ENCODE data around the gene KRI1.
"Not testable (repeated sequence)": the region's sequence is repeated elsewhere in the genome, so short reads cannot be mapped to it uniquely, and the experiment has no call there.

Gene KRI1

DNA sequence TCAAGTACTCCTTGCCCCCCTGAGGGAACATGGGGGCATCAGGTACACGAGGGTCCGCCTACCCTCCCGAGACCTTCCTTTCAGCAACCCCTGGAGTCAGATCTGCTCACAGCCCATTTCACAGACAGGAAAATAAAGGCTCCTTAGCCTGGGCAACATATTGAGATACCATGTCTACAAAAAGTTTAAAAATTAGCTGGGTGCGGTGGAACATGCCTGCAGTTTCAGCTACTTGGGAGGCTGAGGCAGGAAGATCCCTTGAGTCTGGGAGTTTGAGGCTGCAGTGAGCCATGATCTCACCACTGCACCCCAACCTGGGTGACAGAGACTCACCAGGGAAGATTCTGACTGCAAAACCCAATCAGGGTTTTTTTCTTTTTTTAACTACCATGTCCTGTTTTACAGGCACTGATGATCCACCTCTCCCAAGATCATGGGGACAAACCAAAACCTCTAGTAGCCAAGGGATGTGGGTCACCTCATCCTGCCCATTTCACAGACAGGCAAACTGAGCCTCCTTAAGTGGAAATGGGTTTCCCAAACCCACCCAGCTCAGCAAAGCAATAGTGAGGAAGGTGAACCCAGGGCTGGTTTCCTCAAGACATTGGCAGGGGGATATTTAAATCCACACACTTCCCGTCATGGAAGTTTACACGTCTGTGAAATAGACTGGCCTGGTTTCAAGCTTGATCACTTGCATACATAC lies 9.4 kb upstream of the KRI1 start:
- no peak for DNase-seq (ENCODE audit: low spot score)

DNA sequence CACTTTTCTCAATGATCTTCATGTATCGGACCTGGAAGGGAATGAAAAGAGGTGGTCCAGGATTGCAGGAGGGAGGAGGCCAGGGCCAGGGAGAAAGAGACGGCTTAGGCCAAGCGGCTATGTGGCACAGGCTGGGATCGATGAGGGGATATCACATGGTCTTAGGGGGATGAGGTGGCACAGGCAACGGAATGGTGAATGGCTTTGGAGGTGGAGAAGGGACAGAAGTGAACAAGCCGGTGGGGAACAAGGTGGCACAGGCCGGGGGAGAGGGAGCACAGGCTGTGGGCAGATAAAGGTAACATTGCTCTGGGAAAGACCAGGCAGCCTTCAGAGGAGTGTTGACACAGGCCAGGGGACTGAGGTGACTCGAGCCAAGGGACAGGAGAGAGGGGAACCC lies 8.7 kb upstream of the KRI1 start:
- no peak for DNase-seq (ENCODE audit: low spot score)

DNA sequence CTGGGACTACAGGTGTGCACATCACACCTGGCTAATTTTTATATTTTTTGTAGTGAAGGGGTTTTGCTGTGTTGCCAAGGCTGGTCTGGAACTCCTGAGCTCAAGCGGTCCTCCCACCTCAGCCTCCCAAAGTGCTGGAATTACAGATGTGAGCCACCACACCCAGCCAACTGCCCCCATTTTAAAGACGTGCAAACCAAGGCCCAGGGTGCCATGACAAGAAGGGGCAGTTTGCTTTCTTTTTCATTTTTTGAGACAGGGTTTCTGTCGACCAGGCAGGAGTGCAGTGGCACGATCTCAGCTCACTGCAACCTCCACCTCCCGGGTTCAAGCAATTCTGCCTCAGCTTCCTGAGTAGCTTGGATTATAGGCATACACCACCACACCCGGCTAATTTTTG lies 8.0 kb upstream of the KRI1 start:
- DNase-seq (ENCODE audit: low spot score) = not testable (repeated sequence)

DNA sequence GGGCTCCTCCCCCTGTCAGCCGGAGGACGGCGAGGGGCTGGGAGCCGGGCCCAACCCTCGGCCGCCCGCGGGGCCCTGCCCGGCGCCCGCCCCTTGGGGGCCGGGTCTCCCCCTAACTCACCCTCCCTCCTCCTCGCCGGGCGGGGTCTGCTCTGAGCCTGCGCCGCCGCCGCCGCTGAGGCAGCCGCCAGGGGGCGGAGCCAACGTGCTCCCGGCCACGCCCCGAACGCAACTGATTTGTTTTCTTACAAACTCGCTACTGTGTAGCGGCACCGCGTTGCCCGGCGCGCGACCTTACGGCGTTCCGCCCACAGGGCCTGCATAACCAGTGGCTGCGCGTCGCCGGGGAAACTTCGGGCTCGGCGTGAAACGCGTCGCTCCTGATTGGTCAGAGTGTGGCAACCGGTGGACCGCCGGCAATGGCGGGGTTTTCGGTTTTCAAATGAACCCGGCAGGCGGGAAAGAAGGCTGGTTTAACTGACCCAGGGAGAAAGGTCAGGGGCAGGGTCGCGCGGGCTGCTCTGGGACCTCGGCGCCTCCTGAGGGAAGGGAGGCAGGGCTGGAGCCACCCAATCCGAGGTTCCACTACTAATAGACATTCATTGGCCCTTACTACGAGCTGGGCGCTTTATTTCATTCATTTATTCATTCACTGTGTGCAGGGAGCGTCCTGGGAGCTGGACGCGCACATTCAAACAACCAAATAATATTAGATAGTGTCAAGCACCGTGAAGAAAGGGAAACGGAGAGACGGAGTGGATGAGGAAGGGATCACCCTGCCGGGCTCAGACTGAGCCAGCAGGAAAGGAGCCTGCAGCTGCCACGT lies 3.2 kb upstream of the KRI1 start, which contains the start of gene CDKN2D:
Gene CDKN2D (minus strand): TSS at position 154 of the 826 bp plus-strand sequence. CDS start 326 bp downstream, outside the sequence.
- DNase-seq (ENCODE audit: low spot score) = peak; percentile 100

DNA sequence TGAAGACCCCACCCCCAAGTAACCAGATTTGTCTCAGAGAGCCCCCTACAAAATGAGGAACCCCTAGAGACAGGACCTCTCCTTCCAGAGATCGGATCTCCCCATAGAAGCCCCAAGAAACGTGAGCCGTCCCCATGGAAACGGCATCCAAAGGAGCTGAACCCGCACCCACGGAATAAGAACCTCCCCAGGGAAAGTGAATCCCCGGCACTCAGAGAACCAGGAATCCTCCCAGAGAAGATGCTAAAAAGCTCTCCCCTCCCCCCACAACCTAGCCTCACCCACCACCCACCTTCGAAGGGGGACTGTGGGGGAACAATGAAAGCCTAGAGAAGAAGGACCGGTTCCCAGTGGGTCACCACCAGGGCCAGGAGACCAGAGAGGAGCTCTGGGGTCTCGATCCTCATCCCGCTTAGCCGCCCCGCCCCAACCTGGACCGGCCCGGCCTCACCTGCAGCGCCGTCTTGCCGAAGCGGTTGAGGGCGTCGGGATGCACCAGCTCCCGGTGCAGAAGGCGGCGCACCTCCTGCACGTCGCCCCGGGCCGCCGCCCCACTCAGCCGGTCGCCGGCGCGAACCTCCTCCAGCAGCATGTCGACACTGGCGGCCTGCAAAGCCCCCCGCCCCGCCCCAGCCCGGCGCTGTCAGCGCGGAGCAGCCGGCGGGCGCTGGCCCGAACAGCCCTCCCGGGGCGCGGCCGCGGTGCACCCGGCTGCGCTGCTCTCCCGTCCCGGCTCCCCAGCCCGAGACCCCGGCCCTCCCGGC lies 2.4 kb upstream of the KRI1 start:
- peak; percentile 34 for DNase-seq (ENCODE audit: low spot score)

DNA sequence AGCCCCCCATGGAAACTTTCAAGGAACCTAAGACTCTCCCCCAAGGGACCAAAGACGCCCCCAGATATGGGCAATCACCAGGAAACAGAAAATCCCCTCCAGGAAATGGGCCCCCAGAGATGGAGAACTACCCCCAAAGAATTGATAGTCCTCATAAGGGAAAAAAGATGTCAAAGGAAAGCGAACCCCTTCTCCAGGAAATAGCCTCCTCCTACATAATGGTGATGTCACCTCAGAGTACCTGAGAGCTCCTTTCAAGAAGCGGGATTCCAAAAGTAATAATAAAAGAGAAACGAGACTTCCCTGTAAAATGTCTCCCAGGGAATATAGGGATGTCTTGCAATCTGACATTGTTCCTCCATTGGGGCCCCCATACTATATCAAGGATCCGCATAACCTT lies 1.8 kb upstream of the KRI1 start:
- DNase-seq (ENCODE audit: low spot score) = no peak

DNA sequence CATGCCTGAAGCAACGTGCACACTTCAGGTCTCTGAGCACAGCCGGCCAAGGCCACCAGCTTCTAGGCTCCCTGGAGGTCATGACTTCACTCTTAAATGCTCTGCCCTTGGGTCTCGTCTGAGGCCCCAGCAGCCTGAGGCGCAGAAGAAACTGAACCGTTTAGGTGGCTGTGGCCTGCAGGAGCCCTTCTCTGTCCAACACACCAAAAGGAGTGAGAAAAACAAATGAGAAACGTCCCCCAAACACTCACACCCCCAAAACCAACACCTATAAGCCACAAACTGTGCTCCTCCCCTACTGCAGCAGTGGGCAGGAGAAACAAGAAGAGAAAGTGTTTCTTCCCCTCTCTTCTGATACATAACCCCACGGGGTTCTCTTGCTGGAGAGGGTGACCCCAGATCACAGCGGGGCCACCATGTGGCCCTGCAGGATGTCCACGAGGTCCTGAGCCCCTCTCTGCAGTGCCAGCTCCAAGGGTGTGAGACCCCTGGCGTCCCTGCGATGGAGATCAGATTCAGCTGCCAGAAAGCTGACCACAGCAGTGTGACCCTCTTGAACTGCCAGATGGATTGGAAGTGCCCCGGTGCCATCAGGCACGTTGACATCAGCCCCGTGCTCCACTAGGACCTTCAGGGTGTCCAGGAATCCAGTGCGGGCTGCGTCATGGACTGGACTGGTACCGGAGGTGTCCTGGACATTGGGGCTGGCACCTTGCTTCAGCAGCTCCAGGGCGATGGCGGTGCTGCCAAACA lies 1.0 kb upstream of the KRI1 start:
- peak; percentile 39 for DNase-seq (ENCODE audit: low spot score)

DNA sequence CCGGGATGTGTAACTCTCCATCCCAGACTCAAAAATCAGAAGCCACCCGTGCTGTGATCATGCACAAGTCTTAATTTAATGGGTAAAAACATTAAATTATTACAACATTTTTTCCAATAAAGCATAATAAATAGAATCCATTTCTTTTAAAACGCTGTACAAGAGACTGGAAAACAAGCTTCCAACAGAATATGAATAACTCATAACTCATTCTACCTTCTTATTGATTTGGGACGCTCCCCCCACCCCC lies 523 bp upstream of the KRI1 start:
- DNase-seq (ENCODE audit: low spot score) = no peak

DNA sequence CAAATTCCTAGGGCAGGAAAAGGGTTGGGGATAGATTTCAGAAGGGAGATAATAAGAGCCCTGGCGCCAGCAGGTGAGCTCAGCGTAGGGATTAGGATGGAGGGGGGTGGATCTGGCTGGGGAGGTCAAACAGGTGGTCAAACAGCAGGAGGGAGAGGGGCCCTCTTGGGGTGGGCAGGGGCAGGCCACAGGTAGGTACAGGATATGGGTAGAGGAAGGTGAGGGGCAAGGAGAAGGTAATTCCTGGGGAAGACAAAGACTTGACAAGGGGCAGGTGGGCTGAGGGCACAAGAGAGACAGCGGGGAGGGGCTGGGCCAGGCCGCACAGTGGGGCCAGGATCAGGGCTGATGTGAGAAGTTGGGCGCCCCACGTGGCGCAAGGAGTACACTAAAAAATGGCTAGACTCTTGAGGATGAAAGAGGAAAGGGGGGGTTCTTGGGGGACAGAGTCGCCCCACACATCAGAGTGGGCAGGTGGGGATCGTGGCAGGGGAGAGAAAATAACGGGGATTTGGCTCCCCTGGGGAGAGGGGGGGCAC lies 713 bp downstream of the KRI1 start:
- peak; percentile 71 for DNase-seq (ENCODE audit: low spot score)

DNA sequence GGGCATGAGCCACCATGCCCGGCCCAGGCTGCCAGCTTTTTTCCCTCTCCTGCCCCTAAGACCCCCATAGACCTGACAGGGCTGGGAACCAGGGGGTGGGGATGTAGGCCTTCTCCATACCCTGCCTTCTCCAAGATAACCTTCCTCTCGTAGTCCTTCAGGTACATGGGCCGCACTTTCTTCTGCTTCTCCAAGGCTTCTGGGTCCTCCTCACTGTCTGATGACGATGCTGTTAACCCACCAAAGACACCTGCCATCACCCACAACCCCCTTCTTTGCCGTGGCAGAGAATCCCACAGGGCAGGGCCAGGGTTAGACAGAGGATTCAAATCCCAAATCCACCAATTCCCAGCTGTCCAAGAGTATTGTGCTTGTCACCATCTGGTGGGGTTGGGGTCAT lies 3.2 kb downstream of the KRI1 start:
- DNase-seq (ENCODE audit: low spot score) = no peak

DNA sequence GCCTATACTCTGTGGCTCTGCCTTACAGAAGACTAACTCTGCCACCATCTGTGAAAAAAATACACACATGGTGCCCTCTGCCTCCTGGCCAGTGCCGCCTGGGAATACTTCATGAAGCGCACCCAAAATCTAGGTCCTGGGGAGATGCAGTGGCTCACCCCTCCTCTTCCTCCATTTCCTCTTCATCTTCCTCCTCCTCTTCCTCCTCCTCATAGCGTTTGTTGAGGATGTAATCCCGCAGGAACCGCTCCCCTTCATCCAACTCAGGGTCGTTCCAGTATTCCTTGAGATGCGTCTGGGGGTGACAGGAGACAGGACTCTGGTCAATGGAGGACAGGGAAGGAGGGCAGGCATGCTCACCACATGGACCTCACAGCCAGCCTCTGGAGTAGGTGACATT lies 5.7 kb downstream of the KRI1 start:
- DNase-seq (ENCODE audit: low spot score) = no peak

DNA sequence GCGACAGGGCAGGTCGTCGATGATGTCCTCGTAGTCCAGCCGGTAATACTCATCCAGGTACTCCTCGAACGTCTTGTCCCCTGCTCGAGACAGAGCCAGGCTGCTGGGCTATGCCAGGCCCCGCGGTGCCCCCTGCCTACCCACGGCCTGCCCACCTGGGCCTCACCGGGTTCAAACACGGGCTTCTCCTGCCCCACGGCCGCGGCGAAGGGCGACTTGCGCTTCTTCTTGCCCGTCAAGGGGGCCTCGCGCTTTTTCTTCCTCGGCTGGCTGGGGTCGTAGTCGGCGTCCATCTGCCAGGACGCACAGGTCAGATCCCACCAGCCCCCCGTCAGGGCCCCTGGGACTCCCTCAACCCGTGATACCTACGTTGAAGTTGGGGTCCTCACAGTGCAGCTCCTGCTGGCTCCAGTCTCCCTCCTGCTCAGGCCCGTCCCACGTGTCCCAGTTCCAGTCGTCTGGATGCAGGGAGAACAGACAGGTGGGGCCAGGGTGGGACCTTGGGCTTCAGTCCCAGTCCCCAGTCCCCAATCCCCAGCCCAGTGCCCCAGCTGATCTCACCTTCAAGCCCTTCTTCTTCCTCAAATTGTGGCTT lies 8.1 kb downstream of the KRI1 start:
- DNase-seq (ENCODE audit: low spot score) = no peak

DNA sequence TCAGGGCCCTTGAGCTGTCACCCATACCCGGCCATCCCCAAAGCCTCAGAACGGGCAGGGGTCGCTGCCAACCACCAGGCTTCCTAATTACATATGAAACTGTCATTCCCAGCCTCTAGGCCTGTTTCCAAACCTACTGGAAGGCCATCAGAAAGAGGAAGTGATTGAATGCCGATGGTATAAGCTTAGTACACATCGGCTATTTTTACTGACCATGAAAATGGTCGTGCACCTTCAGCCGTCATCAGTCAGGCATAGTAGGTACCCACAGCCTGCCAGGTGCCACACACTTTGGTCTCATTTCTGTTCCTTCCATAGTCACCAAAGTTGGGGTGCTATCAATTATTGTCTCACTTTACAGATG lies 10.2 kb downstream of the KRI1 start:
- no peak for DNase-seq (ENCODE audit: low spot score)

DNA sequence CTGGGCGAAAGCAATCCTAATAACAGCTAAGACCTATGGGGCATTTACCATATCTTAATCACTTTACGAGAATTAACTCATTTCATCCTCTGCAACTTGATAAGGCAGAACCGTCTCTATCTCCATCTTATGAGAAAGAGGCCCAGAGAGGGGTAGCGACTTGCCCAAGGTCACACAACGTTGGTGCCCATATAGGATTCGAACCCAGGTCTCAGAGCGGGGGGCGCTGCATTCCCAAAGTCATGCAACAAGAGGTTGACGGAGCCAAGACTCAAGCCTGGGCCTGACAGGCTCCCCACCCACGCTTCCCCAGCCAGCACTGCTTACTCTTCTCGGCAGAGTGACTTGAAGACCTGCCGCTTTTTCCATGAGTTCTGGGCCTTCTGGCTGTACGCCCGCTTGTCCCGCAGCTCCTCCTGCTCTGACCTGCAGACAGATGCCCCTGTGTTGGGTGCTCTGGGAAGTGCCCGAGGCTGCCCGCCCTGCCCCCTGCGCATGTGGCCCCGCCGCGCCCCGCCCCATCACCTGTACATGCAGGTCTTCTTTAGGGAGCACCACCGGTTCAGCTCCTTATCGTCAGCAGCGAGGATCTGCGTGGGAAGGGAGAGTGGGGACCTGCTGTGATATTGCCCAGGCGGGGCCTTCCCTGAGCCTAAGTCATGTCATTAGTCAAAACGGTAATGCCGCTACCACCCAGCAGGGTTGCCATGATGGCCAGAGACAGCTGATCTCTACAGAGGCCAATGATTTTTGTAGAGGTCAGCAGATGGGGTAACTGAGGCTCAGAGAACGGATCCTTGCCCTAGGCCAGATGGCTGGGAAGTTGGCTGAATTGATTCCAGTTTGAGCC lies 10.8 kb downstream of the KRI1 start:
- no peak for DNase-seq (ENCODE audit: low spot score)

DNA sequence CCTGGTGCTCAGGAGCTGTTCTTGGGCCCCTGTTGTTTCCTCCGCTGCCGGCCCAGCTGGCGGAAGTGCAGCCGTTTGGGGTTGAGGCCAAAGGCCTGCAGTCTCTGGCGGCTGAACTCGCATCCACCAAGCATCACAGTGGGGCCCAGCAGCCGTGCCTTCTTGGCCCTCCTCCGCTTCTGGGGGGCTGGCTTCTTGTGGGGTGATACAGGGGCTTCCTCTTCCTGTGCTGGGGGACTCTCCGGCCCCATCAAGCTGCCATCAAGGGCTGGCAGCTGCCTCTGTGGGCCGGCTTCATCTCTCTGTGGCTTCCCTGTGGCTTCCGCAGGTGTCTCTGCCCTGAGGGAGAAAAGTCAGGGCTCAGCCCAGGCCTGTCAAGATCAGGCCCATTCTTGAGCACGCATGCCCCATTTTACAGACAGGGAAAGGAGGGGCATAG lies 11.8 kb downstream of the KRI1 start:
- no peak for DNase-seq (ENCODE audit: low spot score)

DNA sequence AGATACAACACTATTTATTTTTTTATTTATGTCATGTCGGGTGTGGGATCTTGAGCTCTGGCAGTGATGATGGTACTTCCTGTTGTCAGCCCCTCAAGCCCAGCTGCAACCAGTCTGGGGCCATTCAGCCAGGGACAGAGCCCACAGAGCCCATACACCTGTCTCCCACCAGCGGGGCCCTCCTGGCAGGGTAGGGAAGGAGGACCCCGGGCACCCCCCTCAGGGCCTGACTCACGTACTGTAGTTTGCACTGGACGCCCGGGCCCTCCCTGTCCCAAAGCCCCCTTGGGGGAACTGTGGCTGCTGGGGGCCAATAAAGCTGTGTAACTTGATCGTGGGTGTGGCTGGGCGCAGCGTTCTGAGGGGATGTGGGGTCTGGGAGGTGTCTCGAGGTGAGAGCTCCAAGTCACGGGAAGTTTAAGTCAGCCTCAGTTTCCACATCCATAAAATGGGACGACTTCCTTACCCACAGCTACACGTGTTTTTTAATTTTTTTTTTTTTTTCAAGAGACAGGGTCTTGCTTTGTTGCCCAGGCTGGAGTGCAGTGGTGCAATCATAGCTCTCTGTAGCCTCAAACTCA lies 12.6 kb downstream of the KRI1 start:
- no peak for DNase-seq (ENCODE audit: low spot score)

DNA sequence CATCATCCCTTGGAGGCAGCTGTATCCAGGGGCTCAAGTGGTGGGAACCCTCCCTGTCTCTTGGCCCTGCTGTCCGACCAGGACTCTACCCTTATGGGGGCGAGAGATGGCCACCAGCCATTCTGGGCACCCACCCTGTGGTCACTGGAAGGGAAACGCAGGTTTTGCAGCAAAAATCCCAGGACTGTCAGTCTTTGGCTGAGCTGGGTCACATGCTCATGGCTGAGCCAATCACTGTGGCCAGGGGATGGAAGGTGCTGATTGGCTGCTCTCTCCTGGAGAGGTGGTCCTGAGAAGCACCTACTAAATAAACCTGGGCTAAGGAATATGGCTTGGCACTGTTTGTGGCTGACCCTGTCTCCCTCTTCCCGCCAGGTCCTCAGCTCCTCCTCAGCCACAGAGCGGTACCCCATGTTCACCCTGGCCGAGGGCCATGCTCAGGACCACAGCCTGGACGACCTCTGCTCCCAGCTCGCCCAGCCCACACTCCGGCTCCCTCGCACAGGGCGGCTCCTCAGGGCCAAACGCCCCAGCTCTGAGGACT lies 13.2 kb downstream of the KRI1 start:
- DNase-seq (ENCODE audit: low spot score) = no peak

DNA sequence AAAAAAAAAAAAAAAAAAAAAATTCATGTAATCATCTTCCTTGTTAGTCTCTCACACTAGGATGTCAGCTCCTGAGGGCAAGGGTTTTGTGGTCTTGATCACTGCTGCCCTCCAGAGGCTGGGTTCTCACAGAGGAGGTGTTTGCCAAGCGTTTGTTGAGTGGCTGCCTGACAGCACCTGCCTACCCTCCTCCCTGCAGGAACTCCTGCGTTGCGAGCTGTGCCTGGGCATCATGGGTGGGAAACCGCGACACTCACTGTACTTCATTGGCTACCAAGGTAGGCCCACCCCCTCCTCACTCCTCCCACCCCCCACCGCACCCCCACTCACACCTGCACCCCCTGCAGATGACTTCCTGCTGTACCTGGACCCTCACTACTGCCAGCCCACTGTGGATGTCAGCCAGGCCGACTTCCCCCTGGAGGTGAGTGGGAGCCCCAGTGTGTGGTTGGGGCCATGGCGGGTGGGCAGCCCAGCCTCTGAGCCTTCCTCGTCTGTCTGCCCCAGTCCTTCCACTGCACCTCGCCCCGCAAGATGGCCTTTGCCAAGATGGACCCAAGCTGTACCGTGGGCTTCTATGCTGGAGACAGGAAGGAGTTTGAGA lies 14.0 kb downstream of the KRI1 start:
- peak; percentile 53 for DNase-seq (ENCODE audit: low spot score)

DNA sequence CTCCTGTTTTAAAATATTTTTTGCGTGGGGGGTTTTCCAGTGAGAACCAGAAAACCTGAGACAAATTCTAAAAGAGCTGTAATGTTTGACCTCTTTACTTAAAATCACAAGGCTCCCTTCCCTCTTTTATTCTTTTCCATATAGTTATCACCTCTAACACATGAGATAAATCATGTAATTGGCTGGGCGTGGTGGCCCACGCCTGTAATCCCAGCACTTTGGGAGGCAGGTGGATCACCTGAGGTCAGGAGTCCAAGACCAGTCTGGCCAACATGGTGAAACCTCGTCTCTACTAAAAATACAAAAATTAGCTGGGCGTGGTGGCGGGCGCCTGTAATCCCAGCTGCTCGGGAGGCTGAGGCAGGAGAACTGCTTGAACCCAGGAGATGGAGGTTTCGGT lies 14.8 kb downstream of the KRI1 start:
- DNase-seq (ENCODE audit: low spot score) = not testable (repeated sequence)

DNA sequence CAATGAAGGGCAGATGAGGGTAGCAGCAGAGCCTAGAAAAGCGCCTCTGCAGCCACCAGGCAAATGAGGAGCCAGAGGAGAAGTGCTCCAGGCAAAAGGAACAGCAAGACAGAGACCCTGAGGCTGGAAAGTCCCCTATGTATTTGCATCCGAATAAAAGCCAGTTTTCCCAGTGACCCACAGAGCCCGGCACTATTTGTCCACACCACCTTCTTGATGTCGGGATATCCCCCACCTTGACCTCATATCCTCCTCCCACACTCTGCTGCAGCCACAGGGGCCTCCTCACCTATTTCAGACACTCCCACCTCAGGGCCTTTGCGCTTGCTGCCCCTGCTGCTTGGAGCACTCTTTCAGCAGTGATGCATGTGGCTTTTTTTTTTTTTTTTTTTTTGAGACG lies 15.5 kb downstream of the KRI1 start:
- no peak for DNase-seq (ENCODE audit: low spot score)

Data from hematopoietic multipotent progenitor cell treated with erythropoietin and hydrocortisone succinate and interleukin-3 and kit ligand, for 15 days (in vitro differentiated cells).